Activated CD4-positive, alpha-beta memory T cell treated with anti-CD3 and anti-CD28 coated beads for 36 hours (primary cell): ENCODE results near the gene KBTBD12. TPM values are rescaled to one million over a fixed set of nuclear protein-coding genes. Genes with fewer than 3 reads are reported as not detected.

Experiments used
- CTCF ChIA-PET: fragments of 350-600 bp; sonication (Branson Sonifier 250); formaldehyde crosslinking; loops from one replicate; lab custom pipeline; 2021; ENCODE audit warnings: antibody characterized with exemption, inconsistent platforms; lab: Charles Lee
- POLR2A ChIA-PET: fragments of 350-600 bp; sonication (Branson Sonifier 250); formaldehyde crosslinking; loops from one replicate; lab custom pipeline; 2021; ENCODE audit warnings: antibody characterized with exemption; lab: Charles Lee
- DNase-seq: peaks from one replicate; pipeline ENCODE4 v3.0.0-alpha.2; 2020
- H3K27ac Mint-ChIP-seq: one replicate; pipeline ENCODE4 v1.8.0; 2021; ENCODE audit warnings: mixed read lengths
- H3K27me3 Mint-ChIP-seq: one replicate; pipeline ENCODE4 v1.8.0; 2021; ENCODE audit warnings: mixed read lengths
- H3K36me3 Mint-ChIP-seq: one replicate; pipeline ENCODE4 v1.8.0; 2021; ENCODE audit warnings: mixed read lengths
- H3K4me1 Mint-ChIP-seq: one replicate; pipeline ENCODE4 v1.8.0; 2021; ENCODE audit warnings: low read depth, mixed read lengths
- H3K4me3 Mint-ChIP-seq: one replicate; pipeline ENCODE4 v1.8.0; 2021; ENCODE audit warnings: mild to moderate bottlenecking, mixed read lengths
- H3K9me3 Mint-ChIP-seq: one replicate; pipeline ENCODE4 v1.8.0; 2021; ENCODE audit warnings: mixed read lengths
- intact Hi-C: fragments of 100-400 bp; cut with micrococcal nuclease; formaldehyde crosslinking; loops from one replicate; pipeline ENCODE4 v1.15.1; 2023
- total RNA-seq, 2 experiments: library from RNA; stranded (reverse); gene quantifications; one replicate each; pipeline ENCODE4 v1.2.3, GENCODE V29; 2021

KBTBD12 gene
- total RNA-seq, 2 experiments from 2014 or later = not detected

GRCh38 chr3:127981097-127981496 is 66.1 kb downstream of the KBTBD12 start:
- POLR2A ChIA-PET = no interaction called here
- no peaks in the 10 kb centered on the region for H3K9me3 Mint-ChIP-seq
- intact Hi-C loops = no loop called here
- no peak overlapping the region for H3K27ac Mint-ChIP-seq
- peaks cover 9% of the 10 kb centered on the region for H3K27me3 Mint-ChIP-seq
- H3K4me1 Mint-ChIP-seq = no peaks in the 10 kb centered on the region
- no peak for DNase-seq
- CTCF ChIA-PET = no interaction called here
- H3K4me3 Mint-ChIP-seq = no peak overlapping the region
- H3K36me3 Mint-ChIP-seq = no peaks in the 10 kb centered on the region

- Mint-ChIP-seq H3K9me3 (no peaks in the 10 kb centered on the region), H3K27ac (no peak overlapping the region), H3K36me3 (no peaks in the 10 kb centered on the region), H3K27me3 (peaks cover 3% of the 10 kb centered on the region), H3K4me3 (no peak overlapping the region), H3K4me1 (no peaks in the 10 kb centered on the region)
- CTCF ChIA-PET = no interaction called here
- POLR2A ChIA-PET = no interaction called here
- intact Hi-C loops = no loop called here
- DNase-seq = no peak
These were observed 67.1 kb downstream of the KBTBD12 start for GRCh38 chr3:127982155-127982554.

- CTCF ChIA-PET = no interaction called here
- Mint-ChIP-seq H3K4me3 (no peak overlapping the region), H3K27ac (no peak overlapping the region), H3K9me3 (no peaks in the 10 kb centered on the region), H3K36me3 (no peaks in the 10 kb centered on the region), H3K4me1 (no peaks in the 10 kb centered on the region), H3K27me3 (peaks cover 2% of the 10 kb centered on the region)
- intact Hi-C loops = no loop called here
- DNase-seq = no peak
- POLR2A ChIA-PET = no interaction called here
These were observed 69.4 kb downstream of the KBTBD12 start for GRCh38 chr3:127984241-127984975.

- Mint-ChIP-seq H3K36me3 (no peaks in the 10 kb centered on the region), H3K4me1 (no peaks in the 10 kb centered on the region), H3K27me3 (peaks cover 2% of the 10 kb centered on the region), H3K4me3 (no peak overlapping the region), H3K9me3 (no peaks in the 10 kb centered on the region), H3K27ac (no peak overlapping the region)
- CTCF ChIA-PET = no interaction called here
- intact Hi-C loops = no loop called here
- POLR2A ChIA-PET = no interaction called here
- no peak for DNase-seq
These were observed 70.2 kb downstream of the KBTBD12 start for GRCh38 chr3:127985216-127985615.

DNA sequence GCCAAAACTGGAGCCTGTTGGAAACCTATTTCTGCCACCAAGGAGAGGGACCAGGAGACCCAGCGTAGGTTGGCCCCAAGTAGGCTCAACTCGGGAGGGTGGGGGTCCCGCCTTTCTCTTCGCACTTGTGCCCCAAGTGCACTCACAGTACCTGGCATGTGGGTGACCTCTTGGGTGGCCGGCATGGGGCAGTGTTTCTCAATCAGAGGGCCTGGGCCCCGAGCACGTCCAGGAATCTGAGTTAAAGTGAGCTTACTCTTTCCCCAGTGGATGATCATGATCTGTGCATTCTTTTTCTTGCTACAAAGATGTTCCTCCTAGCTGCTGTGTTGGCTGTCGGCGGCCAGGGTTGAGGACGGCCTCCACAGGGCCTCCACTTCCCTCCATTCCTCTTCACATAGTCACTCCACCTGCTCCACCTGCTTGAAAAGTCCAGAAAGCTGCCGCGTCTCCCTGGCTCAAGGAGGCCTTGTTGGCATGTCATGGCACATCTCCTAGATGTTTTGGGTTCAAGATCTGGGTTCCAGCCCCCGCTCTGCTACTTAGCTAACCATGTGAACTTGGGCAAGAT is 70.7 kb downstream of the KBTBD12 start:
- ChIA-PET POLR2A (no interaction called here), CTCF (no interaction called here)
- peaks cover 2% of the 10 kb centered on the region for H3K27me3 Mint-ChIP-seq
- no peaks in the 10 kb centered on the region for H3K4me1 Mint-ChIP-seq
- H3K4me3 Mint-ChIP-seq = no peak overlapping the region
- DNase-seq = no peak
- intact Hi-C loops = no loop called here
- H3K36me3 Mint-ChIP-seq = no peaks in the 10 kb centered on the region
- H3K27ac Mint-ChIP-seq = no peak overlapping the region
- H3K9me3 Mint-ChIP-seq = no peaks in the 10 kb centered on the region

GRCh38 chr3:127986803-127987202 is 71.8 kb downstream of the KBTBD12 start:
- intact Hi-C loops = no loop called here
- H3K4me1 Mint-ChIP-seq = no peaks in the 10 kb centered on the region
- peaks cover 2% of the 10 kb centered on the region for H3K27me3 Mint-ChIP-seq
- CTCF ChIA-PET = no interaction called here
- H3K27ac Mint-ChIP-seq = no peak overlapping the region
- no peak for DNase-seq
- POLR2A ChIA-PET = no interaction called here
- no peak overlapping the region for H3K4me3 Mint-ChIP-seq
- no peaks in the 10 kb centered on the region for H3K36me3 Mint-ChIP-seq
- H3K9me3 Mint-ChIP-seq = no peaks in the 10 kb centered on the region

GRCh38 chr3:127987309-127987995 is 72.4 kb downstream of the KBTBD12 start:
- Mint-ChIP-seq H3K4me3 (no peak overlapping the region), H3K27ac (no peak overlapping the region), H3K27me3 (peaks cover 2% of the 10 kb centered on the region), H3K36me3 (no peaks in the 10 kb centered on the region), H3K9me3 (no peaks in the 10 kb centered on the region), H3K4me1 (no peaks in the 10 kb centered on the region)
- no peak for DNase-seq
- intact Hi-C loops = no loop called here
- POLR2A ChIA-PET = no interaction called here
- CTCF ChIA-PET = no interaction called here

DNA sequence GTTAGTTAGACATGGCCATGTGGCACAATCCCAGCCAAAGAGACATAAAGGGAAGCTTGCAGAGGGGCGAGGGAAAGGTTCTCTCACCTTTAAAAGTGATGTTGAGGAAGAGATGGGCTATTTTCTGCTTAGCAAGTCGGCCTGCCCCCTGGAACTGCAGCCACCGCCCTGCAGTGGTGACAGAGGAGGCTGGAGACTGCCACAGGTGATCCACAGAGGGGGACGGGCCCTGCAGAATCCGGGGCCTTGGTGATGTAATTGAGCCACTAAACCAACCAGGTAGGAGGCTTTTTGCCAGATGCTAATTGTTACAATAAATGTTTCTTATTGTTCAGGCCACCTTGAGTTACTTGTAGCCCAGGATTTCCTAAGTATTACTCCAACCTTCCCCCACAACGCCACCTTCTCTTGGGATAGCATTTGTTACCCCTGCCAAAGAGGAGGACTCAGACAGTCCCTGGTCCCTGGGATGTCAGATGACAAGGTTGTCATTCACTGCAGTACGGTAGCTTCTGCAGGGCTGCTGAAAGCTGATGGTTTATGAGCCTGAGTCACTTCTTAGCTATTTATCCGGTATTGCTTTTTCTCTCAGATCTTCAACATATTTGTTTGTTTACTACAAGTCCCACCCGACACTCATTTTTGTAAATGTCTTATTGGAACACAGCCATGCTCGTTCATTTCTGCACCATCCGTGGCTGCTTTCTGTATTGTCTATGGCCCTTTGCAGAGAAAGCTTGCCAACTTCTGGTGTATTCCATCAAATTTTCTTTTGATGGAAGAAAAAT is 73.9 kb downstream of the KBTBD12 start:
- Mint-ChIP-seq H3K36me3 (no peaks in the 10 kb centered on the region), H3K4me3 (no peak overlapping the region), H3K9me3 (no peaks in the 10 kb centered on the region), H3K27me3 (no peaks in the 10 kb centered on the region), H3K27ac (no peak overlapping the region), H3K4me1 (no peaks in the 10 kb centered on the region)
- POLR2A ChIA-PET = no interaction called here
- intact Hi-C loops = no loop called here
- no peak for DNase-seq
- CTCF ChIA-PET = no interaction called here

GRCh38 chr3:127990051-127990450 is 75.0 kb downstream of the KBTBD12 start:
- no peaks in the 10 kb centered on the region for H3K36me3 Mint-ChIP-seq
- H3K9me3 Mint-ChIP-seq = no peaks in the 10 kb centered on the region
- H3K4me1 Mint-ChIP-seq = no peaks in the 10 kb centered on the region
- H3K4me3 Mint-ChIP-seq = no peak overlapping the region
- ChIA-PET CTCF (no interaction called here), POLR2A (interaction anchor here (0.6 kb wide), 1 partner anchor 252 kb away, joined by 3 read pairs; no protein-coding TSS in a partner anchor)
- intact Hi-C loops = no loop called here
- no peak overlapping the region for H3K27ac Mint-ChIP-seq
- DNase-seq = no peak
- no peaks in the 10 kb centered on the region for H3K27me3 Mint-ChIP-seq

GRCh38 chr3:127990461-127990860 is 75.4 kb downstream of the KBTBD12 start:
- no peak for DNase-seq
- H3K4me3 Mint-ChIP-seq = no peak overlapping the region
- no peaks in the 10 kb centered on the region for H3K9me3 Mint-ChIP-seq
- ChIA-PET POLR2A (interaction anchor here (0.6 kb wide), 1 partner anchor 252 kb away, joined by 3 read pairs; no protein-coding TSS in a partner anchor), CTCF (no interaction called here)
- H3K4me1 Mint-ChIP-seq = no peaks in the 10 kb centered on the region
- no peaks in the 10 kb centered on the region for H3K36me3 Mint-ChIP-seq
- no peak overlapping the region for H3K27ac Mint-ChIP-seq
- intact Hi-C loops = no loop called here
- no peaks in the 10 kb centered on the region for H3K27me3 Mint-ChIP-seq

DNA sequence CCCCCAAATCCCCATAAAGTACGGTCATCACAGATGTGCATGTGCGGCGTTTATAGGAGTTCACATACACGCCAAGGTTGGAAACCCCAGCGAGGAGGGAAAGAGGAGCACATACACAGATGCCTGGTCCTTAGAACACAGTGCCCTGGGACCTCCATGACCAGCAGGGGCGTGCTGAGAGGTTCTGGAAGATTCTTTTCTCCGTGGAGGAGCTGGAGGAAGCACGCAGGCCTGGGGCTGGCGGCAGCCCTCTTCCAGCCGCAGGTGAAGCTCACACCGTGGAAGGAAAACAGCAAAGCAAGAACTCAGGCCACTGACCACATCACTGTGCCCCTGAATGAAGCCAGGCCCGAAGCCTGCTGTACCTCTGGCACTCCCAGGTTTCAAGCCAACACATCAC is 76.2 kb downstream of the KBTBD12 start:
- intact Hi-C loops = no loop called here
- CTCF ChIA-PET = no interaction called here
- H3K4me3 Mint-ChIP-seq = no peak overlapping the region
- H3K27ac Mint-ChIP-seq = no peak overlapping the region
- H3K4me1 Mint-ChIP-seq = no peaks in the 10 kb centered on the region
- no peaks in the 10 kb centered on the region for H3K36me3 Mint-ChIP-seq
- no peaks in the 10 kb centered on the region for H3K9me3 Mint-ChIP-seq
- DNase-seq = no peak
- H3K27me3 Mint-ChIP-seq = no peaks in the 10 kb centered on the region
- POLR2A ChIA-PET = no interaction called here

DNA sequence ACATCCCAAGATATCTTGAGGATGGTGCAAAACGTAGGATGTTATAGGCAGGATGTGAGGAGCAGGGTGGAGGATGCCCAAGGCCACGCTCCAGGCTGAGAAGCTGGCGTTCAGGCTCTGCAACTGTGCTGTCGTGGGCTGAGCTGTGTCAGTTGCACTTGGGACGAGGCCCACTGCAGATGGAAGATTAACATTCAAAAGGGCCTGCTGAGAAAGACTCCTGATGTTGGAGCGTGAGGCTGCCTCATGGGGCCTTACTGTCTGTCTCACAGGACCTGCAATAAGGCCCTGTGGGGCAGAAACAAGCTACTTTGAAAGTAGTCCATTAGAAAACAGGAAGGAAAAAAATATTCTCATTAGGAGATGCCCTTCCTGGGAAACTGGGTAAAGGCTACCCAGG is 76.6 kb downstream of the KBTBD12 start:
- DNase-seq = no peak
- H3K36me3 Mint-ChIP-seq = no peaks in the 10 kb centered on the region
- H3K4me3 Mint-ChIP-seq = no peak overlapping the region
- H3K27me3 Mint-ChIP-seq = no peaks in the 10 kb centered on the region
- intact Hi-C loops = no loop called here
- no peak overlapping the region for H3K27ac Mint-ChIP-seq
- CTCF ChIA-PET = no interaction called here
- POLR2A ChIA-PET = no interaction called here
- H3K9me3 Mint-ChIP-seq = no peaks in the 10 kb centered on the region
- H3K4me1 Mint-ChIP-seq = no peaks in the 10 kb centered on the region
